HEK293 (cell line): ENCODE data around the gene GOPC.

Experiments
- ZFP69B ChIP-seq: fragments of 450-650 bp; formaldehyde crosslinking; IDR thresholded peaks from 2 replicates; pipeline ENCODE4 v1.5.1; 2016; ENCODE audit warnings: missing biosample characterization, missing genetic modification characterization
- ZNF133 ChIP-seq: fragments of 450-650 bp; formaldehyde crosslinking; IDR thresholded peaks from 2 replicates; pipeline ENCODE4 v1.5.1; 2016; ENCODE audit warnings: missing biosample characterization, missing genetic modification characterization
- ZNF214 ChIP-seq: fragments of 450-650 bp; formaldehyde crosslinking; IDR thresholded peaks from 2 replicates; pipeline ENCODE4 v1.5.1; 2017; ENCODE audit warnings: missing biosample characterization, mild to moderate bottlenecking, missing genetic modification characterization, borderline replicate concordance
- ZNF24 ChIP-seq: fragments of 450-650 bp; formaldehyde crosslinking; IDR thresholded peaks from 2 replicates; pipeline ENCODE4 v1.5.1; 2016; ENCODE audit warnings: missing biosample characterization, missing genetic modification characterization
- ZNF266 ChIP-seq: fragments of 450-650 bp; formaldehyde crosslinking; IDR thresholded peaks from 2 replicates; pipeline ENCODE4 v1.5.1; 2016; ENCODE audit warnings: missing biosample characterization, missing genetic modification characterization, low read depth
- ZNF335 ChIP-seq: fragments of 450-650 bp; formaldehyde crosslinking; conservative IDR thresholded peaks from 2 replicates; pipeline ENCODE4 v1.5.1; 2016; ENCODE audit warnings: missing biosample characterization, missing genetic modification characterization
- ZNF416 ChIP-seq: fragments of 450-650 bp; formaldehyde crosslinking; IDR thresholded peaks from 2 replicates; pipeline ENCODE4 v1.5.1; 2016; ENCODE audit warnings: missing biosample characterization, missing genetic modification characterization
- ZNF521 ChIP-seq: fragments of 450-650 bp; formaldehyde crosslinking; IDR thresholded peaks from 2 replicates; pipeline ENCODE4 v1.5.1; 2017; ENCODE audit warnings: missing biosample characterization, mild to moderate bottlenecking, missing genetic modification characterization
- ZNF624 ChIP-seq: fragments of 450-650 bp; formaldehyde crosslinking; IDR thresholded peaks from 2 replicates; pipeline ENCODE4 v1.5.1; 2017; ENCODE audit warnings: missing biosample characterization, missing genetic modification characterization
- ZNF843 ChIP-seq: fragments of 450-650 bp; formaldehyde crosslinking; IDR thresholded peaks from 2 replicates; pipeline ENCODE4 v1.5.1; 2016; ENCODE audit warnings: missing biosample characterization, missing genetic modification characterization
- TF ChIP-seq, protein P1 (sequence below): fragments of 450-650 bp; formaldehyde crosslinking; IDR thresholded peaks from 2 replicates; pipeline ENCODE4 v1.5.1; 2017; ENCODE audit warnings: missing biosample characterization, missing genetic modification characterization
- TF ChIP-seq, protein P2 (sequence below): fragments of 450-650 bp; formaldehyde crosslinking; IDR thresholded peaks from 2 replicates; pipeline ENCODE4; 2016; ENCODE audit warnings: missing biosample characterization, missing genetic modification characterization

The GOPC gene

DNA sequence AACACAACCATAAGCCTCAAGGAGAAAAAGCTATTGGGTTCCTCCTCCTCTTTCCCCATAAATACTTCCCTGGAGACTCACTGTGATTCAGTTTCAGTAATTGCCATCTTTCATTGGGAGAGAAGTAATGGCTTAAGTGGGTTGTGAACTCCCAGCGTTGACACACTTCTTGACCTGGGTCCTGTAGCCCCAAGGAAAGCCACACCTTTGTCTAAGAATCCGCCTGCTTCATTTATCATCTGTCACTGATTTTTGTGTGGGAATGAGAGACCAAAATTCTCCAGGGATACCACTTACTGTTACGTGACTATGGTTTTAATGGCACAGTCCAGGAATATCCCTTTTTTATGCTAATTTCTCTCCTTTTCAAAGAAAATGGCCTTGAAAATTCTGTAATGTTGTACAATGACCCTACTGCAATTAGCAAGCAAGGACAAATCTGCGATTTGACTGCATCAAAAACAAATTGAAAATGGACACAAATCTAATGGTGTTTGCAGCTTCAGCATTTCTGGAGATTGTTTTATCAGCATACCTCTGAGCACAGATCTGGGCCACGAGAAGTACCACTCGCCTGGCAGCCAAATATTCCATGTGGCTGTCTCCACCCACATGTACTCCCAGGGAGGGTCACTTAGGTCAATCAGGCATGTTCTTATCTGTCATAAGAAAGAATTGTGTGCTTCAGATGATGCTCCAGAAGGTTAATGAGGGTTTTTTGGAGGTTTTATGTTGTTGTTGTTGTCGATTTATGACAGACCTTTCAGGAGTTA lies 90.1 kb downstream of the GOPC start (continued):
- TF ChIP-seq, protein P1, sequence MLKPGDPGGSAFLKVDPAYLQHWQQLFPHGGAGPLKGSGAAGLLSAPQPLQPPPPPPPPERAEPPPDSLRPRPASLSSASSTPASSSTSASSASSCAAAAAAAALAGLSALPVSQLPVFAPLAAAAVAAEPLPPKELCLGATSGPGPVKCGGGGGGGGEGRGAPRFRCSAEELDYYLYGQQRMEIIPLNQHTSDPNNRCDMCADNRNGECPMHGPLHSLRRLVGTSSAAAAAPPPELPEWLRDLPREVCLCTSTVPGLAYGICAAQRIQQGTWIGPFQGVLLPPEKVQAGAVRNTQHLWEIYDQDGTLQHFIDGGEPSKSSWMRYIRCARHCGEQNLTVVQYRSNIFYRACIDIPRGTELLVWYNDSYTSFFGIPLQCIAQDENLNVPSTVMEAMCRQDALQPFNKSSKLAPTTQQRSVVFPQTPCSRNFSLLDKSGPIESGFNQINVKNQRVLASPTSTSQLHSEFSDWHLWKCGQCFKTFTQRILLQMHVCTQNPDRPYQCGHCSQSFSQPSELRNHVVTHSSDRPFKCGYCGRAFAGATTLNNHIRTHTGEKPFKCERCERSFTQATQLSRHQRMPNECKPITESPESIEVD (tag by site-specific recombination): peak; percentile 47
- TF ChIP-seq ZNF843: no peak
- TF ChIP-seq ZNF335 (tag by site-specific recombination): peak; percentile 59
- TF ChIP-seq ZNF24: no peak
- no peak for TF ChIP-seq ZNF214 (tag by site-specific recombination)
- TF ChIP-seq ZNF133 (tag by site-specific recombination): no peak
- TF ChIP-seq ZNF624 (tag by site-specific recombination): no peak
- TF ChIP-seq, protein P2, sequence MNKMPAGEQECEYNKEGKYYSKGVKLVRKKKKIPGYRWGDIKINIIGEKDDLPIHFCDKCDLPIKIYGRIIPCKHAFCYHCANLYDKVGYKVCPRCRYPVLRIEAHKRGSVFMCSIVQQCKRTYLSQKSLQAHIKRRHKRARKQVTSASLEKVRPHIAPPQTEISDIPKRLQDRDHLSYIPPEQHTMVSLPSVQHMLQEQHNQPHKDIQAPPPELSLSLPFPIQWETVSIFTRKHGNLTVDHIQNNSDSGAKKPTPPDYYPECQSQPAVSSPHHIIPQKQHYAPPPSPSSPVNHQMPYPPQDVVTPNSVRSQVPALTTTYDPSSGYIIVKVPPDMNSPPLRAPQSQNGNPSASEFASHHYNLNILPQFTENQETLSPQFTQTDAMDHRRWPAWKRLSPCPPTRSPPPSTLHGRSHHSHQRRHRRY: no peak
- 0 out of 2 replicates have a peak, but pooled peaks have one; percentile 44 for TF ChIP-seq ZFP69B (tag by site-specific recombination)
- no peak for TF ChIP-seq ZNF416 (tag by site-specific recombination)
- TF ChIP-seq ZNF521: no peak
- TF ChIP-seq ZNF266: no peak
